HFF-Myc (cell line): ENCODE measurements around the gene CACNB2.

Experiments used
- DNase-seq: peaks from one replicate; pipeline ENCODE4 v3.0.0-alpha.2; 2011; ENCODE audit warnings: low read depth; ENCODE audit errors: extremely low read depth
- H3K4me3 ChIP-seq: replicated peaks from 2 replicates; pipeline ENCODE4 v1.5.1; 2011; ENCODE audit warnings: low read depth, mild to moderate bottlenecking, control low read depth, low read length
- TF ChIP-seq, protein P1 (sequence below): IDR thresholded peaks from 2 replicates; pipeline ENCODE4 v1.5.1; 2012; ENCODE audit warnings: mild to moderate bottlenecking, low read depth, low read length, control low read depth; ENCODE audit errors: missing control alignments

The CACNB2 gene

DNA sequence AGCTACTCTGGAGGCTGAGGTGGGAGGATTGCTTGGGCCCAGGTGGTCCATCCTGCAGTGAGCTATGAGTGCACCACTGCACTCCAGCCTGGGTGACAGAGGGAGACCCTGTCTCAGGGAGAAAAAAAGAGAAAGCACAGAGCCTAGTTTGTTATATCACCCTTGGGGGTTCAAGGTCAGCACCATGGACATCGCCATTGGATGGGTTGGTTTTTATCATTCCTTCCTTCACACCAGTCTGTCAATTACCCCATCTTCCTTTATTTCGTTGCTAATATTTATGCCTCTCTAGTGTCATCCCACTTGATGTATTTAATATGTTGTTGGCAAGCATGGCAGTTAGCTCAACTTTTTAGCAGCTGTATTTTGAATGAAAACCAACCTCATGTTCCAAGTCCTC is 328.9 kb downstream of the CACNB2 start:
- no peak overlapping the region for H3K4me3 ChIP-seq
- DNase-seq, result no peak
- TF ChIP-seq, protein P1, sequence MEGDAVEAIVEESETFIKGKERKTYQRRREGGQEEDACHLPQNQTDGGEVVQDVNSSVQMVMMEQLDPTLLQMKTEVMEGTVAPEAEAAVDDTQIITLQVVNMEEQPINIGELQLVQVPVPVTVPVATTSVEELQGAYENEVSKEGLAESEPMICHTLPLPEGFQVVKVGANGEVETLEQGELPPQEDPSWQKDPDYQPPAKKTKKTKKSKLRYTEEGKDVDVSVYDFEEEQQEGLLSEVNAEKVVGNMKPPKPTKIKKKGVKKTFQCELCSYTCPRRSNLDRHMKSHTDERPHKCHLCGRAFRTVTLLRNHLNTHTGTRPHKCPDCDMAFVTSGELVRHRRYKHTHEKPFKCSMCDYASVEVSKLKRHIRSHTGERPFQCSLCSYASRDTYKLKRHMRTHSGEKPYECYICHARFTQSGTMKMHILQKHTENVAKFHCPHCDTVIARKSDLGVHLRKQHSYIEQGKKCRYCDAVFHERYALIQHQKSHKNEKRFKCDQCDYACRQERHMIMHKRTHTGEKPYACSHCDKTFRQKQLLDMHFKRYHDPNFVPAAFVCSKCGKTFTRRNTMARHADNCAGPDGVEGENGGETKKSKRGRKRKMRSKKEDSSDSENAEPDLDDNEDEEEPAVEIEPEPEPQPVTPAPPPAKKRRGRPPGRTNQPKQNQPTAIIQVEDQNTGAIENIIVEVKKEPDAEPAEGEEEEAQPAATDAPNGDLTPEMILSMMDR, result no peak

DNA sequence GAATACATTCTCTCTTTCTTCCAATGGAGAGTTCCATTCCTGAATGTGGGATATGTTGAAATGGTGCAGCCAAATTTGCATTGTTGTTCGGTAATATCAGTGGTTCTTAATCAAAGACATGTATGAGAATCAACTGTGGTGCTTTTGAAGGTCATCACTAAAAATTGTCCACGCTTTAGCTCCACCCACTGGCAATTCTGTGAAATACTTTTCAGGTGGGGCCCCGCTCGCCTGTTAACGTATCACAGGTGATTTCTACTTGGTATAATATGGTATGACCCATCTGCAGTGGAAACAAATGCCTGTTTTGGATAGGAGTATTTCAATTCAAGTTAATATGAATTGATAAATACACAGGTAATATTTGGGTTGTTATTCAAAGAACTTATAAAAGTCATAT is 332.8 kb downstream of the CACNB2 start:
- TF ChIP-seq, protein P1, result no peak
- no peak overlapping the region for H3K4me3 ChIP-seq
- no peak for DNase-seq

DNA sequence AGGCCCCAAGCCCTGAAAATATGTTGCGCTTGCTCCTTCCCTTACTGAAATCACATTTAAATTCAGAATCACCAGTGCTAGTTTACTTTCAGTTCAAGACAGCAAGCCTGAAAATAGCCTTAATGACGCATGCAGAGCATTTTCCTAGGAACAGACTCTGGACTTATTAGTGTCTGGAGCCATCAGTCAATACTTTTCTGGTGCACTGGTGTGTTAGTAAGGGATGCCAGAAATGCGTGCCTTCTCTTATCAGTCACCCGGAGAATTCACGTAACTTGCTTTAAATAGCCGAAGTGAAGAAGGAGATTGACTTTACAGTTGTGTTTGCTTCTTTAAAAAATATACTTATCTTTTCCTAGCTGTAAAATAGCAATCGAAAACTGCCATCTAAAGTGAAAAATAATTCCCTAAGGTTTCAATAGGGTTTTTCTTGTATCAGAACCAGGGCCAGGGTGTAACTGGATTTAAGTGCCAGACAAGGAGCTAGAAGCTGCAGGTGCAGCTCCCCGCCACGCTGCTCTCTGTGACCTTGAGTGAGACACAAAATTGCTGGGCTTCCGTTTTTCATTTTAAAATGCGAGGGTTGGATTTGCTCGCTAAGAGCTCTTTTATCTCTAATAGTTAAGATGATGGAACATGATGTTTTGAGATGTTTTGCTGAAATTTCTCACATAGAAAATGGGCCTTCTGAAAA is 333.3 kb downstream of the CACNB2 start:
- TF ChIP-seq, protein P1, result no peak
- DNase-seq, result no peak
- H3K4me3 ChIP-seq, result no peak overlapping the region

- TF ChIP-seq, protein P1, result no peak
- no peak for DNase-seq
Measured at GRCh38 chr10:18474118-18474455, 333.9 kb downstream of the CACNB2 start.

DNA sequence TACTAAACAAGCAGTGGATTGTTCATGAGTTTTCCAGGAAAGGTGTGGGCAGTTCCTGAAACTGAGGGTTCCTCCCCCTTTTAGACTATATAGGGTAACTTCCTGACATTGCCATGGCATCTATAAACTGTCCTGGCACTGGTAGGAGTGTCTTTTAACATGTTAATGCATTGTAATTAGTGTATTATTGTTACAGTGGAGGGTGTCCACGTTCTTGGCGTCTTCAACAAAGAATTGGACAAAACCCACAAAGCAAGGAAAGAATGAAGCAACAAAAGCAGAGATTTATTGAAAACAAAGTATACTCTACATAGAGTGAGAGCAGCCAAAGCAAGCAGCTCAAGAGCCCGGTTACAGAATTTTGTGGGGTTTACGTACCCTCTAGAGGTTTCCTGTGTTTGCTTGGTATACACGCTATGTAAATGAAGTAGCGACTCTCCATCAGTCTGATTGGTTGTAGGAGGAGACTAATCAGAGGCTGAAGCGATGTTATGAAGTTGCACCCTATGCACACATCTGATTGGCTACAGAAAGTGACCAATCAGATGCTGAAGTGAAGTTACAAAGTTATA is 335.9 kb downstream of the CACNB2 start:
- no peak for DNase-seq
- H3K4me3 ChIP-seq, result no peak overlapping the region
- TF ChIP-seq, protein P1, result no peak

More at GRCh38 chr10:18474118-18474455, 333.9 kb downstream of the CACNB2 start:
- no peak overlapping the region for H3K4me3 ChIP-seq

DNA sequence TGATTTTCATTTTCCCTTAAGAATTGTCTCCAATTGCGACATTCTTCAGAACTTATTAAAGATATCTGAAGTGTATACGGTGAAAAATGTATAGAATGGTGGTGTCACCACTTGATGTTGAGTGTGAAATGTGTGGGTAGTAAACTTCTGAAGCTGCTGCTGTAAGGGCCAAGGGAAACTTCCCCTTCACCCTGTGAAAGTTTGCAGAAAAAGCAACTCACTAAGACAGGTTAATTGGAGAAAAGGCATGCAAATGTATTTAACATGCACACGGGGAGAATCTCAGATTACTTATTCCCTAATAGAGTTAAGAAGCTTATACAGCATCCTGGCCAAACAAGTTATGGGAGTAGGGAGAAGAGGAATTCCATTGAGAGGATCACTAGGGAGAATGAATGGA is 338.1 kb downstream of the CACNB2 start:
- no peak for DNase-seq
- TF ChIP-seq, protein P1, result no peak
- H3K4me3 ChIP-seq, result no peak overlapping the region
